SU-DHL-6 (cell line): ENCODE measurements around the gene CFAP161.

ENCODE experiments used
- EZH2phosphoT487 ChIP-seq: fragments of 200-600 bp; sonication (generic), shearing (Covaris generic); conservative IDR thresholded peaks from 2 replicates; pipeline ENCODE4 v1.6.1; 2018; ENCODE audit warnings: mild to moderate bottlenecking, antibody characterized with exemption, low read length, moderate library complexity, mixed read lengths
- TF ChIP-seq, protein P1 (sequence below): fragments of 200-600 bp; sonication (generic); IDR thresholded peaks from one replicate; pipeline ENCODE4 v1.5.1; 2017; ENCODE audit warnings: antibody characterized with exemption, mild to moderate bottlenecking, low read length, moderate library complexity; ENCODE audit not compliant: insufficient read depth, poor library complexity, severe bottlenecking

DNA sequence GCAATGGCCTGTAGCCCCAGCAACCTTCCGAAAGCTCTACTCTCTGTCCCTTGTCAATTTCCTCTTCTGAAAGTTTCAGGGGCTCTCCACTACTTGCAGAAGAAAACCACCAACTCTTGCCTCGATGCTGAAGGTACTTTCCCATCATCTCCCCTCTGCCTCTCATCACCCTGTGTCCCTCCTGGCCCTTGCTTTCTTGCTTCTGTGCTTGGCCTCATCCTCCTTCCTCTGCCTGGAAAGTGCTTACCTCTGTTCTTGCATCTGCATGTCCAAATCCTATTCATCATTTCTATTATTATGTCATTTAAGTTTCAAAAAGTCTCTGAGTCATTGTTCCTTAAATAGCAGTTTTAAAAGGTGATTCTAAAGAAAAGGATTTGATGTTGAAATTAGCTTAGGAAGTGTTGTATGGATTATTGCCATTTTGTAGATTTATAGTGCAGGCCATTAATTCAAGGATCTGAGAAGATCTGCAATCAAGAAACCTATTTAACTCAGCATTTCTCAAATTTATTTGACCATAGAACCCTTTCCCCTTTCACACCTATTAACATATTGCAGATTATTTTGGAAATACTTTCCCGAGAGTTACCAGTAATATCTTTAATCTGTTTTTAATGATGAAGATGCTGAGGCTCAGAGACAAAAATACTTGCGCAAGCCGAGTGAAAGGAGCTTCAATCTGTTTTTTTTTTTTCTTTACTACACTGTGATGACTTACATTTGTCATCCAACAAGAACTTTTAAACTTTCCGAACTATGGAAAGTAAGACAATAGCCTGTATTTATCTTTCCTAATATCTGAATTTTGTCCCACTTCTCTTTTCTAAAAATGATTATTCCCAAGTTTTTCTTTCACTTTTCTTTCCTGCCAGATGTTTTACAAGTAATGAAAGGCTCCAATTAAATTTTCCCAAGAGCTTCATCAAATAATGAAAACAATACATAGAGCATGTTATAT lies 22.3 kb upstream of the CFAP161 start:
- TF ChIP-seq, protein P1, sequence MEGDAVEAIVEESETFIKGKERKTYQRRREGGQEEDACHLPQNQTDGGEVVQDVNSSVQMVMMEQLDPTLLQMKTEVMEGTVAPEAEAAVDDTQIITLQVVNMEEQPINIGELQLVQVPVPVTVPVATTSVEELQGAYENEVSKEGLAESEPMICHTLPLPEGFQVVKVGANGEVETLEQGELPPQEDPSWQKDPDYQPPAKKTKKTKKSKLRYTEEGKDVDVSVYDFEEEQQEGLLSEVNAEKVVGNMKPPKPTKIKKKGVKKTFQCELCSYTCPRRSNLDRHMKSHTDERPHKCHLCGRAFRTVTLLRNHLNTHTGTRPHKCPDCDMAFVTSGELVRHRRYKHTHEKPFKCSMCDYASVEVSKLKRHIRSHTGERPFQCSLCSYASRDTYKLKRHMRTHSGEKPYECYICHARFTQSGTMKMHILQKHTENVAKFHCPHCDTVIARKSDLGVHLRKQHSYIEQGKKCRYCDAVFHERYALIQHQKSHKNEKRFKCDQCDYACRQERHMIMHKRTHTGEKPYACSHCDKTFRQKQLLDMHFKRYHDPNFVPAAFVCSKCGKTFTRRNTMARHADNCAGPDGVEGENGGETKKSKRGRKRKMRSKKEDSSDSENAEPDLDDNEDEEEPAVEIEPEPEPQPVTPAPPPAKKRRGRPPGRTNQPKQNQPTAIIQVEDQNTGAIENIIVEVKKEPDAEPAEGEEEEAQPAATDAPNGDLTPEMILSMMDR, result no peak
- no peak for TF ChIP-seq EZH2phosphoT487
